Measurements from ENCODE around the gene SPATA45. TPM values are rescaled to one million over a fixed set of nuclear protein-coding genes. Genes with fewer than 3 reads are reported as not detected.
"Not testable (repeated sequence)": the region's sequence is repeated elsewhere in the genome, so short reads cannot be mapped to it uniquely, and the experiment has no call there.

Gene SPATA45
- total RNA-seq: 1 to 10 TPM; 1.3 to 4.7 TPM
- polyA plus RNA-seq (ENCODE audit: insufficient read length in 2 of 2): 1 to 10 TPM in 1 of 2 donors, under 1 TPM in 1; 0.52 to 1.1 TPM
- long read RNA-seq, donor 1: 0 reads
- long read RNA-seq, donor 2: 0 reads
- long read RNA-seq, donor 3: 0 reads
- long read RNA-seq, donor 4: 0 reads

DNA sequence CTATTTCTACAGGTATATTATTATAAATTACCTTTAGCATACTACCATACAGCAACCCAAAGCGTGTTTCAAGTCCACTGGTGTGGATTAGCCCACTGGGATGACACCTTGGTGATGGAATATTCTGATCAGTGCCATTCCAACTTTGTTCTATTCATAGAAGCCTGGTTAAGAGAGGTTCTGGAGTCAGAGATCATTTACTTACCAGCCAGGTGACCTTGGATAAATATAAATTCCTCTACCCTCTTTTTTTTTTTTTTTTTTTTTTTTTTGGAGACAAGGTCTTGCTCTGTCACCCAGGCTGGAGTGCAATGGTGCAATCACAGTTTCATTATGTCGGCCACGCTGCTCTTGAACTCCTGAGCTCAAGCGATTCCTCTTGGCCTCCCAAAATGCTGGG lies at the start of gene SPATA45:
SPATA45 (minus strand) TSS at position 101 of the 400 bp plus-strand sequence. CDS start 11,500 bp downstream, outside the sequence.
- no peaks in the 10 kb centered on the region for H3K36me3 ChIP-seq (ENCODE audit: control insufficient read depth, insufficient read depth, low read length)
- H3K27me3 ChIP-seq (ENCODE audit: control insufficient read depth, insufficient read depth, low read length): no peaks in the 10 kb centered on the region
- WGBS (ENCODE audit: insufficient coverage): 98% methylated on average over 3 of the region's 4 CpGs

DNA sequence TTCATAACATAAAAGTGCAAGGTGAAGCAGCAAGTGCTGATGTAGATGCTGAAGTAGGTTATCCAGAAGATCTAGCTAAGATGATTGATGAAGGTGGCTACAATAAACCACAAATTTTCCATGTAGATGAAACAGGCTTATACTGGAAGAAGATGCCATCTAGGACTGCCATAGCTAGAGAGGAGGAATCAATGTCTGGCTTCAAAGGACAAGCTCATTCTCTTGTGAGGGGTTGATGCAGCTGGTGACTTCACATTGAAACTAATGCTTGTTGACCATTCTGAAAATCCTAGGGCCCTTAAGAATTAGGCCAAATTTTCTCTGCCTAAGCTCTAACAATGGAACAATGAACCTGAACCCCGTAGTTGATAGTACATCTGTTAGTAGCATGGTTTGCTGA lies 44.7 kb upstream of the SPATA45 start:
- Histone ChIP-seq H3K27ac (ENCODE audit: low read depth, low read length) (no peak overlapping the region), H3K4me3 (ENCODE audit: low read depth, low read length) (no peak overlapping the region), H3K27me3 (ENCODE audit: control insufficient read depth, insufficient read depth, low read length) (no peaks in the 10 kb centered on the region), H3K9me3 (ENCODE audit: control insufficient read depth, insufficient read depth, low read length) (no peaks in the 10 kb centered on the region), H3K4me1 (ENCODE audit: control insufficient read depth, insufficient read depth, low read length) (no peaks in the 10 kb centered on the region), H3K36me3 (ENCODE audit: control insufficient read depth, insufficient read depth, low read length) (peaks cover 21% of the 10 kb centered on the region)
- no peak for DNase-seq (ENCODE audit: low read depth in 4 of 6, low spot score in 6 of 6)
- WGBS (ENCODE audit: insufficient coverage): no CpG with 5 or more reads among the region's 1 CpG

More for the DNA sequence above, at the start of gene SPATA45:
- no peak within 1 kb of the TSS for H3K4me3 ChIP-seq (ENCODE audit: low read depth, low read length)
- no peaks in the 10 kb centered on the region for H3K4me1 ChIP-seq (ENCODE audit: control insufficient read depth, insufficient read depth, low read length)
- no peaks in the 10 kb centered on the region for H3K9me3 ChIP-seq (ENCODE audit: control insufficient read depth, insufficient read depth, low read length)
- DNase-seq (ENCODE audit: low read depth in 4 of 6, low spot score in 6 of 6): no peak
- H3K27ac ChIP-seq (ENCODE audit: low read depth, low read length): no peak within 1 kb of the TSS

GRCh38 chr1:212884592-212884991 lies 37.1 kb upstream of the SPATA45 start:
- no peak overlapping the region for H3K4me3 ChIP-seq (ENCODE audit: low read depth, low read length)
- H3K27ac ChIP-seq (ENCODE audit: low read depth, low read length): no peak overlapping the region
- H3K9me3 ChIP-seq (ENCODE audit: control insufficient read depth, insufficient read depth, low read length): no peaks in the 10 kb centered on the region
- H3K36me3 ChIP-seq (ENCODE audit: control insufficient read depth, insufficient read depth, low read length): peaks cover 26% of the 10 kb centered on the region
- DNase-seq (ENCODE audit: low read depth in 4 of 6, low spot score in 6 of 6): no peak
- no CpG with 5 or more reads among the region's 4 CpGs for WGBS (ENCODE audit: insufficient coverage)
- H3K4me1 ChIP-seq (ENCODE audit: control insufficient read depth, insufficient read depth, low read length): no peaks in the 10 kb centered on the region
- no peaks in the 10 kb centered on the region for H3K27me3 ChIP-seq (ENCODE audit: control insufficient read depth, insufficient read depth, low read length)

- H3K36me3 ChIP-seq (ENCODE audit: control insufficient read depth, insufficient read depth, low read length): peaks cover 22% of the 10 kb centered on the region
- H3K9me3 ChIP-seq (ENCODE audit: control insufficient read depth, insufficient read depth, low read length): no peaks in the 10 kb centered on the region
- no peaks in the 10 kb centered on the region for H3K27me3 ChIP-seq (ENCODE audit: control insufficient read depth, insufficient read depth, low read length)
- no peak for DNase-seq (ENCODE audit: low read depth in 4 of 6, low spot score in 6 of 6)
- WGBS (ENCODE audit: insufficient coverage): 65% methylated on average over 5 of the region's 6 CpGs
- no peak overlapping the region for H3K27ac ChIP-seq (ENCODE audit: low read depth, low read length)
- H3K4me1 ChIP-seq (ENCODE audit: control insufficient read depth, insufficient read depth, low read length): no peaks in the 10 kb centered on the region
- no peak overlapping the region for H3K4me3 ChIP-seq (ENCODE audit: low read depth, low read length)
Observed at GRCh38 chr1:212879947-212880690, 32.7 kb upstream of the SPATA45 start.

GRCh38 chr1:212878418-212878817 lies 31.0 kb upstream of the SPATA45 start:
- no peak for DNase-seq (ENCODE audit: low read depth in 4 of 6, low spot score in 6 of 6)
- no peaks in the 10 kb centered on the region for H3K4me1 ChIP-seq (ENCODE audit: control insufficient read depth, insufficient read depth, low read length)
- no peaks in the 10 kb centered on the region for H3K9me3 ChIP-seq (ENCODE audit: control insufficient read depth, insufficient read depth, low read length)
- WGBS (ENCODE audit: insufficient coverage): 100% methylated on average over 1 of the region's 6 CpGs
- no peaks in the 10 kb centered on the region for H3K27me3 ChIP-seq (ENCODE audit: control insufficient read depth, insufficient read depth, low read length)
- peaks cover 22% of the 10 kb centered on the region for H3K36me3 ChIP-seq (ENCODE audit: control insufficient read depth, insufficient read depth, low read length)
- H3K4me3 ChIP-seq (ENCODE audit: low read depth, low read length): no peak overlapping the region
- no peak overlapping the region for H3K27ac ChIP-seq (ENCODE audit: low read depth, low read length)

DNA sequence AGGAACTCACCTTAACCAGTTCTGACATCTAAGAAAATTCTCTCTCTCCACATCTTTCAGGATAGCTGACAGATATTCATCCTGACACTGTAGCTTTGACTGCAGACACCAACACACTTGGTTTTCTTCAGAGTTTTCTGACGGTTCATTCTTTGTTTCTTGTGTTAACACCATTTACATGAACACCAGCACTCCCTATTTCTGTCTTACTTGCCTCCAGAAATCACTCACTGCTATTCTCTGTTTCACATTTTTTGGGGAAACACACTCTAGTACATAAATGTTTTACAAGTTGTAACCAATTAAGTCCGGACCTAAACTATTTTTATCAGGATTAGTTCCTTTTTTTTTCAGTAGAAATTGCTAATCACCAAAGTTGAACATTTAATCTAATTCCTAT lies 26.1 kb upstream of the SPATA45 start:
- peaks cover 28% of the 10 kb centered on the region for H3K36me3 ChIP-seq (ENCODE audit: control insufficient read depth, insufficient read depth, low read length)
- H3K27ac ChIP-seq (ENCODE audit: low read depth, low read length): no peak overlapping the region
- H3K27me3 ChIP-seq (ENCODE audit: control insufficient read depth, insufficient read depth, low read length): no peaks in the 10 kb centered on the region
- 75% methylated on average over 1 of the region's 2 CpGs for WGBS (ENCODE audit: insufficient coverage)
- H3K9me3 ChIP-seq (ENCODE audit: control insufficient read depth, insufficient read depth, low read length): no peaks in the 10 kb centered on the region
- H3K4me3 ChIP-seq (ENCODE audit: low read depth, low read length): no peak overlapping the region
- no peak for DNase-seq (ENCODE audit: low read depth in 4 of 6, low spot score in 6 of 6)
- no peaks in the 10 kb centered on the region for H3K4me1 ChIP-seq (ENCODE audit: control insufficient read depth, insufficient read depth, low read length)

- H3K27ac ChIP-seq (ENCODE audit: low read depth, low read length): no peak overlapping the region
- DNase-seq (ENCODE audit: low read depth in 4 of 6, low spot score in 6 of 6): no peak
- H3K4me1 ChIP-seq (ENCODE audit: control insufficient read depth, insufficient read depth, low read length): no peaks in the 10 kb centered on the region
- no peaks in the 10 kb centered on the region for H3K9me3 ChIP-seq (ENCODE audit: control insufficient read depth, insufficient read depth, low read length)
- no peak overlapping the region for H3K4me3 ChIP-seq (ENCODE audit: low read depth, low read length)
- WGBS (ENCODE audit: insufficient coverage): 100% methylated on average over 1 of the region's 1 CpG
- peaks cover 34% of the 10 kb centered on the region for H3K36me3 ChIP-seq (ENCODE audit: control insufficient read depth, insufficient read depth, low read length)
- no peaks in the 10 kb centered on the region for H3K27me3 ChIP-seq (ENCODE audit: control insufficient read depth, insufficient read depth, low read length)
Observed at GRCh38 chr1:212871976-212872375, 24.5 kb upstream of the SPATA45 start.

- Histone ChIP-seq H3K4me1 (ENCODE audit: control insufficient read depth, insufficient read depth, low read length) (no peaks in the 10 kb centered on the region), H3K36me3 (ENCODE audit: control insufficient read depth, insufficient read depth, low read length) (peaks cover 12% of the 10 kb centered on the region), H3K27ac (ENCODE audit: low read depth, low read length) (no peak overlapping the region), H3K9me3 (ENCODE audit: control insufficient read depth, insufficient read depth, low read length) (no peaks in the 10 kb centered on the region), H3K4me3 (ENCODE audit: low read depth, low read length) (no peak overlapping the region), H3K27me3 (ENCODE audit: control insufficient read depth, insufficient read depth, low read length) (no peaks in the 10 kb centered on the region)
- no peak for DNase-seq (ENCODE audit: low read depth in 4 of 6, low spot score in 6 of 6)
- WGBS (ENCODE audit: insufficient coverage): no CpG with 5 or more reads among the region's 1 CpG
Observed at GRCh38 chr1:212867192-212867591, 19.7 kb upstream of the SPATA45 start.

- H3K9me3 ChIP-seq (ENCODE audit: control insufficient read depth, insufficient read depth, low read length): no peaks in the 10 kb centered on the region
- no peak for DNase-seq (ENCODE audit: low read depth in 4 of 6, low spot score in 6 of 6)
- H3K27ac ChIP-seq (ENCODE audit: low read depth, low read length): no peak overlapping the region
- H3K4me1 ChIP-seq (ENCODE audit: control insufficient read depth, insufficient read depth, low read length): peaks cover 12% of the 10 kb centered on the region
- 76% methylated on average over 2 of the region's 4 CpGs for WGBS (ENCODE audit: insufficient coverage)
- H3K27me3 ChIP-seq (ENCODE audit: control insufficient read depth, insufficient read depth, low read length): no peaks in the 10 kb centered on the region
- no peak overlapping the region for H3K4me3 ChIP-seq (ENCODE audit: low read depth, low read length)
- peaks cover 6% of the 10 kb centered on the region for H3K36me3 ChIP-seq (ENCODE audit: control insufficient read depth, insufficient read depth, low read length)
Observed at GRCh38 chr1:212864201-212864600, 16.8 kb upstream of the SPATA45 start.

- H3K27me3 ChIP-seq (ENCODE audit: control insufficient read depth, insufficient read depth, low read length); H3K36me3 ChIP-seq (ENCODE audit: control insufficient read depth, insufficient read depth, low read length); H3K9me3 ChIP-seq (ENCODE audit: control insufficient read depth, insufficient read depth, low read length); H3K4me3 ChIP-seq (ENCODE audit: low read depth, low read length); DNase-seq (ENCODE audit: low read depth in 4 of 6, low spot score in 6 of 6); H3K27ac ChIP-seq (ENCODE audit: low read depth, low read length): not testable (repeated sequence)
- H3K4me1 ChIP-seq (ENCODE audit: control insufficient read depth, insufficient read depth, low read length): peaks cover 17% of the 10 kb centered on the region
- WGBS (ENCODE audit: insufficient coverage): 90% methylated on average over 4 of the region's 10 CpGs
Observed at GRCh38 chr1:212863345-212863744, 15.9 kb upstream of the SPATA45 start.

Data from spinal cord (tissue), 10 donors.